ENCODE data around the gene PTGER3.
"Not testable (repeated sequence)": the region's sequence is repeated elsewhere in the genome, so short reads cannot be mapped to it uniquely, and the experiment has no call there.

GRCh38 chr1:70985278-70985677 is 62.3 kb downstream of the PTGER3 start:
- TF ChIP-seq CTCF (IDR thresholded peaks at IDR 0.05); POLR2AphosphoS5 (IDR thresholded peaks at IDR 0.05; ENCODE audit: low read depth, low read length): not testable (repeated sequence)
- TF ChIP-seq, protein P1, sequence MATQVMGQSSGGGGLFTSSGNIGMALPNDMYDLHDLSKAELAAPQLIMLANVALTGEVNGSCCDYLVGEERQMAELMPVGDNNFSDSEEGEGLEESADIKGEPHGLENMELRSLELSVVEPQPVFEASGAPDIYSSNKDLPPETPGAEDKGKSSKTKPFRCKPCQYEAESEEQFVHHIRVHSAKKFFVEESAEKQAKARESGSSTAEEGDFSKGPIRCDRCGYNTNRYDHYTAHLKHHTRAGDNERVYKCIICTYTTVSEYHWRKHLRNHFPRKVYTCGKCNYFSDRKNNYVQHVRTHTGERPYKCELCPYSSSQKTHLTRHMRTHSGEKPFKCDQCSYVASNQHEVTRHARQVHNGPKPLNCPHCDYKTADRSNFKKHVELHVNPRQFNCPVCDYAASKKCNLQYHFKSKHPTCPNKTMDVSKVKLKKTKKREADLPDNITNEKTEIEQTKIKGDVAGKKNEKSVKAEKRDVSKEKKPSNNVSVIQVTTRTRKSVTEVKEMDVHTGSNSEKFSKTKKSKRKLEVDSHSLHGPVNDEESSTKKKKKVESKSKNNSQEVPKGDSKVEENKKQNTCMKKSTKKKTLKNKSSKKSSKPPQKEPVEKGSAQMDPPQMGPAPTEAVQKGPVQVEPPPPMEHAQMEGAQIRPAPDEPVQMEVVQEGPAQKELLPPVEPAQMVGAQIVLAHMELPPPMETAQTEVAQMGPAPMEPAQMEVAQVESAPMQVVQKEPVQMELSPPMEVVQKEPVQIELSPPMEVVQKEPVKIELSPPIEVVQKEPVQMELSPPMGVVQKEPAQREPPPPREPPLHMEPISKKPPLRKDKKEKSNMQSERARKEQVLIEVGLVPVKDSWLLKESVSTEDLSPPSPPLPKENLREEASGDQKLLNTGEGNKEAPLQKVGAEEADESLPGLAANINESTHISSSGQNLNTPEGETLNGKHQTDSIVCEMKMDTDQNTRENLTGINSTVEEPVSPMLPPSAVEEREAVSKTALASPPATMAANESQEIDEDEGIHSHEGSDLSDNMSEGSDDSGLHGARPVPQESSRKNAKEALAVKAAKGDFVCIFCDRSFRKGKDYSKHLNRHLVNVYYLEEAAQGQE (IDR thresholded peaks at IDR 0.05; ENCODE audit: insufficient read depth in 1 of 2, low read depth in 2 of 2, low read length in 1 of 2) = not testable (repeated sequence)

All from Panc1 (cell line).